GM18951 (cell line): ENCODE data around the gene RAPGEF1.

Source experiments
- POLR2A ChIP-seq: IDR thresholded peaks from 4 replicates; pipeline ENCODE4 v1.6.1; 2011; ENCODE audit warnings: mild to moderate bottlenecking; ENCODE audit not compliant: insufficient read length, insufficient read depth; ENCODE audit errors: extremely low read depth
- in situ Hi-C: fragments of 300-500 bp; cut with MboI; formaldehyde crosslinking; loops from one replicate; pipeline ENCODE4 v1.12.0; 2022; ENCODE audit warnings: low sequenced_read_pairs, mixed read lengths, inconsistent platforms; ENCODE audit not compliant: unreplicated experiment

The RAPGEF1 gene

GRCh38 chr9:131731237-131731636 is 8.6 kb downstream of the RAPGEF1 start:
- no peak for TF ChIP-seq POLR2A
- in situ Hi-C loops: no loop called here

- TF ChIP-seq POLR2A: peak; percentile 46
- in situ Hi-C loops: no loop called here
Observed at GRCh38 chr9:131728961-131729360, 10.9 kb downstream of the RAPGEF1 start.

GRCh38 chr9:131728546-131728910 is 11.3 kb downstream of the RAPGEF1 start:
- in situ Hi-C loops: no loop called here
- no peak for TF ChIP-seq POLR2A

GRCh38 chr9:131727795-131728545 is 11.9 kb downstream of the RAPGEF1 start:
- no peak for TF ChIP-seq POLR2A
- in situ Hi-C loops: no loop called here

GRCh38 chr9:131727184-131727759 is 12.6 kb downstream of the RAPGEF1 start:
- no peak for TF ChIP-seq POLR2A
- in situ Hi-C loops: no loop called here

GRCh38 chr9:131724683-131725082 is 15.2 kb downstream of the RAPGEF1 start:
- in situ Hi-C loops: no loop called here
- no peak for TF ChIP-seq POLR2A

- TF ChIP-seq POLR2A: no peak
- in situ Hi-C loops: no loop called here
Observed at GRCh38 chr9:131723632-131724031, 16.2 kb downstream of the RAPGEF1 start.

- in situ Hi-C loops: no loop called here
- TF ChIP-seq POLR2A: no peak
Observed at GRCh38 chr9:131722255-131722654, 17.6 kb downstream of the RAPGEF1 start.

- in situ Hi-C loops: no loop called here
- no peak for TF ChIP-seq POLR2A
Observed at GRCh38 chr9:131721076-131721475, 18.8 kb downstream of the RAPGEF1 start.

GRCh38 chr9:131720330-131720729 is 19.5 kb downstream of the RAPGEF1 start:
- TF ChIP-seq POLR2A: peak; percentile 17
- in situ Hi-C loops: no loop called here

- in situ Hi-C loops: no loop called here
- TF ChIP-seq POLR2A: no peak
Observed at GRCh38 chr9:131719262-131719908, 20.5 kb downstream of the RAPGEF1 start.

- TF ChIP-seq POLR2A: no peak
- in situ Hi-C loops: no loop called here
Observed at GRCh38 chr9:131717719-131718460, 22.0 kb downstream of the RAPGEF1 start.

GRCh38 chr9:131715906-131716305 is 24.0 kb downstream of the RAPGEF1 start:
- TF ChIP-seq POLR2A: no peak
- in situ Hi-C loops: no loop called here
